Activated T-cell treated with anti-CD3 and anti-CD28 coated beads, Interleukin-2, amount 50 U/mL, for 48 hours (primary cell): ENCODE data around the gene GPR150.
A peak's percentile ranks its signal among the peaks of the same experiment; 100 is the strongest.

ENCODE experiments used
- DNase-seq, 2 experiments: peaks; one replicate each; pipeline ENCODE4 v3.0.0-alpha.2; 2020

The GPR150 gene

DNA sequence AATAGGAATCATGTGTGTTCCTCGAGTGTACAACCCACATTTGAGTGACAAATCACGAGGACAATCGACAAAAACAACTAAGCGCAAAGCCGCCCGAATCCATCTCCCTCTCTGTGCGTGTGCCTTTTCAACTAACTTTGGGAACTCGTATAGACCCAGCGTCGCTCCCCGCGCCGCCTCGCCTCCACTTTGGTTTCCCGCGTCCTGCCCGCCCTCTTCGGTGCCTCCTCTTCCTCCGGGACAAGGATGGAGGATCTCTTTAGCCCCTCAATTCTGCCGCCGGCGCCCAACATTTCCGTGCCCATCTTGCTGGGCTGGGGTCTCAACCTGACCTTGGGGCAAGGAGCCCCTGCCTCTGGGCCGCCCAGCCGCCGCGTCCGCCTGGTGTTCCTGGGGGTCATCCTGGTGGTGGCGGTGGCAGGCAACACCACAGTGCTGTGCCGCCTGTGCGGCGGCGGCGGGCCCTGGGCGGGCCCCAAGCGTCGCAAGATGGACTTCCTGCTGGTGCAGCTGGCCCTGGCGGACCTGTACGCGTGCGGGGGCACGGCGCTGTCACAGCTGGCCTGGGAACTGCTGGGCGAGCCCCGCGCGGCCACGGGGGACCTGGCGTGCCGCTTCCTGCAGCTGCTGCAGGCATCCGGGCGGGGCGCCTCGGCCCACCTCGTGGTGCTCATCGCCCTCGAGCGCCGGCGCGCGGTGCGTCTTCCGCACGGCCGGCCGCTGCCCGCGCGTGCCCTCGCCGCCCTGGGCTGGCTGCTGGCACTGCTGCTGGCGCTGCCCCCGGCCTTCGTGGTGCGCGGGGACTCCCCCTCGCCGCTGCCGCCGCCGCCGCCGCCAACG is at the start of gene GPR150:
Gene GPR150 (plus strand): TSS at position 58 of the 840 bp plus-strand sequence. CDS start 189 bp downstream, at position 247.
- DNase-seq = peak; percentile 70 to 80

DNA sequence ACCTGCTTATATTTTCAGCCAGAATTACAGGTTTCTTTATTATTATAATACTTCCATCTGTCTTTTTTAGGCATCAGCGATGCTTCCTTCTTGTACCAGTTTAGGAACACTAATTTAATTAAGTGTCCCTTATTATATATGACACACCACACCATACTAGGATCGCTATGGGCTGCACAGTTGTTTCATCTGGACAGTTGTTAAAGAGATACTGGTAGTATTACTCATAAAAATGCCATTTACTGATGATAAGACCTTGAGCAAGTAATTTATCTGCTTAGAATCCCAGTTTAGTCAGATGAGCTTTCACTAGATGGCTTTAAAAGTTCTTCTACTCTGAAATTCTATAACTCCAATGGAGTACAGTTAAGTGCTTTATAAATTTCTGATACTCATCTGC is 47.9 kb upstream of the GPR150 start:
- no peak for DNase-seq

DNA sequence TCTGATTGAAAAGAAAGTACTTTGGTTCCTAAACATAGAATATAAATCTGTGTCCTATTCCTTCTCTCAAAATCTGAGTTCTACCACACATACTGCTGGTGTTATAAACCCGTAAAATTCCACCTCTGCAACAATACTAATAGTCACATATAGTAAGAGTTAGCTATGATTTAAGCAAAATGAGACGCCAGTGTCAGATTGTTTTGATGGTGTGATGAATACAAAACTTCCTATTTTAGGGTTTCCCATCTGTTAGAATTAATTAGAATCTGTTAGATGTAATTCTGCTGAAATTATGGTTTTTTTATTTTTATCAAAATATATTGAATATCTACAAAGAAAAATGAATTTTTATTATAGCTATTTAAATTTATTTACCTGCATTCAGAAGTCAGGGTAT is 38.3 kb upstream of the GPR150 start:
- DNase-seq = no peak

DNA sequence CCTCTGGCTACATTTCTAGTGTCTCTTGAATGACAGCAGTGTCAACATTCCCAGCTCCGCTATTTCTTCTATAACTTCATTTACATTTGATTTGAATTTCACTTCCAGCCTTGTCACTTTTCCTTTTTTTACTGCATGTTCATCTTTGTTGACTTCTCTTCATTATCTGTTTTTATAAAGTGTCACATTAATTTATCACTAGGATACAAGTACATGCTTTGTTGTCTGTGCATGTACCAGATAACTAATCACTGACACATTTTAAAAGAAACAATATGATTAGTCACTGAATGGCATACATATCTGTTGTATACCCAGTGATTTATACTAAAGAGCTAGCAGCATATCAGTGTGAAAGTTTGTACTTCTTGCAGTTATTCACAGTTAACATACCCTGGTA is 35.9 kb upstream of the GPR150 start:
- DNase-seq = no peak

DNA sequence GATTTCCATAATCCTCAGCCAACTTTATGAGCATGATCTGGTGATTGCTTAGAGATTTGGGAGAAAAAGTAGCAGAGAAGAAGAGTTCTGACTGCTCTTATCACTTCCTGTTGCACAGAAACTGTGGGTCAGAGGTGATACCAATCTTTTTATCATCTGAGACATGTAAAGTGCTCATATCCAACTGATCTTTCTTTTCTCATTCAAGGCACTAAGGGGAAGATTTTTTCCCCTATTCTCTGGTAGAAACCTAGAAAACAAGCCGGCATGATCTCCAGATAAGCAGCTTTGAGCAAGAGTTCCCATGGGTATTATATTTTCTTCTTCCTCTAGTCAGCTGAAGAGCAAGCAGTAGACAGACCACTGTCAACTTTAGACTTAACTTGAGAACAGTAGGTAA is 29.0 kb upstream of the GPR150 start:
- no peak for DNase-seq

DNA sequence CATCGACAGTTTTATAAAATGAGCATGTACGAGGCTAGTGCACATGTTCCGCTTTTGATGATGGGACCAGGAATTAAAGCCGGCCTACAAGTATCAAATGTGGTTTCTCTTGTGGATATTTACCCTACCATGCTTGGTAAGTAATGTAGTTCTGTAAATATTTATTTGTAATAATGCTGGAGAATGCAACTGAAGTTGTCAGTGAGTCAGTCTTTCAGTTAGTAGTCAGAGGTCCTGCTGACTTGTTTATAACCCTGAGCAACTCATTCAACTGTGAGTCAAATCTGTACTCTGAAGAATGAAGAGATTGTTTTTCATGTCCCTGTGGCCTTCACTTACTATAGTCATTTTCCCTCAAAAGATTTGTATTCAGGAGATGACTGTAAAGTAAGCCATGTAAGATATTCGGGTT is 28.4 kb upstream of the GPR150 start:
- no peak for DNase-seq

DNA sequence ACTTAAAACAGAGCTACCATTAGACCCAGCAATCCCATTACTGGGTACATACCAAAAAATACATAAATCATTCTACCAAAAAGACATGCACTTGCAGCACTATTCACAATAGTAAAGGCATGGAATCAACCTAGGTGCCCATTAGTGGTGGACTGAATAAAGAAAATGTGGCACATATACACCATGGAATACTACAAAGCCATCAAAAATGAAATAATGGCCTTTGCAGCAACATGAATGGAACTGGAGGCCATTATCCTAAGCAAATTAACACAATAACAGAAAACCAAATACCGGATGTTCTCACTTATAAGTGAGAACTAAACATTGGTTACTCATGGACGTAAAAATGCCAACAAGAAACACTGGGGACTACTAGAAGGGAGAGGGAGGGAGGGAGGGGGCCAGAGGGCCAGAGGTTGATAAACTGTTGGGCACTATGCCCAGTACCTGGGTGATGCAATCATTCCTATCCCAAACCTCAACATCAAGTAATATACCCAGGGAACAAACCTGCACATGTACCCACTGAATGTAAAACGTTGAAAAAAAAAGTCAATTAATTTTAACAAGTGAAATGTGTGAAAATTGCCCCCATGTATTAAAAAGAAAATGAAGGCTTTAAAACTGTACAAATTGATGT is 24.5 kb upstream of the GPR150 start:
- no peak for DNase-seq

DNA sequence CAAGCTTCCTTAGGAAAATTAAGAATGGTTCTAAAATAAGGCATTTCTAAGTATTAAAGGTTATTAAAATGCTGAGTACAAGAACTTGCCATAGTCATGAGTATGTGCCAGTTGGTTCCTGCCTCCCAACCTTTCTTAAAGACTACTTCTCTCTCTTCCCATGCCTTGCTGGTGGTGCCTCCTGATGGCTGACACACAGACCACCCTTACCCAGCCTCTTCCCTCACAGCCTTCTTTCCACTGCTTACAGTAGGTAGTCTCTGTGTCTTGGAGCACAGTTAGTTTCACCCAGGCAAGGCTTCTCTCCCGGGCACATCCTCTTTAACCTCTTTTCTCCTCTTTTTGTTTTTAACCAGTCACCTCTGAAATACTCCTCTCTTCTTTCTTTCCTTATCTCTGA is 20.6 kb upstream of the GPR150 start:
- no peak for DNase-seq

DNA sequence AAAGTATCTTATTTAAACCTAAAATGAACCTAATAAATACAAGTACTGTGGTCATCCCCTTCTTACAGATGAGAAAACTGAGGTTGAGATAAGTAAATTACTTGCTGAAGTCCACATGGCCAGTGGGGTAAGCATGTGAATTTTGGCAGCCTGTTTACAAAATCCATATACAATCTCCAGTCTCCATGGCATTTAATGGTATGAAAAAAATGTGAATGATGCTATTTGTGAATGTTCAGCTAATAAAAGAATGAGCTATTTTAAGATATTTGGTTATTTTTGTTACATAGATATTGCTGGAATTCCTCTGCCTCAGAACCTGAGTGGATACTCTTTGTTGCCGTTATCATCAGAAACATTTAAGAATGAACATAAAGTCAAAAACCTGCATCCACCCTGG is 19.3 kb upstream of the GPR150 start:
- no peak for DNase-seq

DNA sequence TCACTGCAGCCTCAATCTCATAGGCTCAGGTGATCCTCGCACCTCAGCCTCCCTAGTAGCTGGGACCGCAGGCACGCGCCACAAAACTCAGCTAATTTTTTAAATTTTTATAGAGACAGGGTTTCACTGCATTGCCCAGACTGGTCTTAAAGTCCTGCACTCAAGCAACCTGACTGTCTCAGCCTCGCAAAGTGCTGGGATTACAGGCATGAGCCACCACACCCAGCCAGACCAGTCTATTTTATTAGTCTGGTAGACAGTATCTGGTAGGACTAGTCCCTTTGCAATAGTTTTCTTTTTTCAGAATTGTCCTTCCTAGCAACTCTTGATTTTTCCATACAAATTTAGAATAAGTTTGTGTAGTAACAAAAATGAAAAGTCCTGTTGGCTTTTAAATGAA is 14.1 kb upstream of the GPR150 start:
- no peak for DNase-seq

DNA sequence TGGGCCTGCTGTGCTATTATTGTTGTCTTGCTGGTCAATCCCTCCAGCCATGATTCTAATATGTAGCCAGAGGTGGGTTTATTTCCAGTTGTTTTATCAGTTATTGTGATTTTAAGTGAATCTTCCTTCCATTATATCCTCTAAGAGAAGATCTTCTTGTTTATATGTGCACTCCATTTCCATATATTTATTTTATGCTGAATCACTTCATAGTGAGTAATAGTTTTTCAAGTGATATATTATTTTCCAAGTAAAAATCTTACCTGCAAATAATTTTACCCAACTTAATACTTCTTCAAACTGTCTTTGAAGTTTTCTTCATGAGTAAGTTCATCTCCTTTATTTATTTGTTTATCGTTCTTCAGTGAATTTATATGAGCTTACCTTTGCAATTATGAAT is 13.5 kb upstream of the GPR150 start:
- DNase-seq = no peak

DNA sequence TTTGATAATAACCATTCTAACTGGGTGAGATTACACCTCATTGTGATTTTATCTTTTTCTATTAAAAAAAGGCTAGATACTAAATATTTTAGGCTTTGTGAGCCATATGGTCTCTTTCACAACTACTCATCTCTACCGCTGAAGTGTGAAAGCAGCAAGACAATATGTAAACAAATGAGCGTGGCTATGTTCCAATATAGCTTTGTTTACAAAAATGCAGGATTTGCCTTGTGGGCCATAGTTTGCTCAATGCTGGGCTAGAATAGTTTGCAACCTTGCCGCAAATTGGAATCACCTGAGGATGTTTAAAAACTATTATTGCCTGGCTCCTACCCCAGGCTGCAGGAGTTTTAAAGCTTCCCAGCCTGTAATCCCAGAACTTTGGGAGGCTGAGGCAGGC is 10.2 kb upstream of the GPR150 start:
- DNase-seq = no peak

DNA sequence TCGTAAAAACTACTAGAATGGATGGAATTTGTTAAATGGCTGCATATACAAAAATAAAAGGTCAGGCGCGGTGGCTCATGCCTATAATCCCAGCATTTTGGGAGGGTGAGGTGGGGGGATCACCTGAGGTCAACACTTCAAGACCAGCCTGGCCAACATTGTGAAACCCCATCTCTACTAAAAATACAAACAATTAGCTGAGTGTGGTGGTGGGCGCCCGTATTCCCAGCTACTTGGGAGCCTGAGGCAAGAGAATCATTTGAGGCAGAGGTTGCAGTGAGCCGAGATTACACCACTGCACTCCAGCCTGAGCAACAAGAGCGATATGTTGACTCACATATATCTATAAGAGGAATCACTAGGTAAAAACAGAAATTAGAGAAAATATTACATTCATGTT is 9.3 kb upstream of the GPR150 start:
- no peak for DNase-seq

DNA sequence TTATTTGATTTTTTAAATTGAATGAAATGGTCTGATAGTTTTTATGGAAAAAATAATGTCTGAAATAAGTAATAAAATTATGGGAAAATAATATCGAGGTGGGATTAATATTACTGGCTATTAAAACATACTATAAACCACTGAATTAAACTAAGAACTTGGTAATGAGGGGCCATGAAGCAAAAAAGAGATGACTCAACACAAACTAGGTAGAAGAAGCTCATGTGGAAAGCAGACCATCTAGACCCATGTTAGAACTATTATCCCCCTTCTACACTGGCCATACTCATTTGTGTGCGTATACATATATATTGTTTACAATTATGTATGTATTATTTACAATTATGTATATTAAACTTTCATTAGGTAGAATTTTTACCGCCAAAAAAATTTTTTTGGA is 8.5 kb upstream of the GPR150 start:
- no peak for DNase-seq

DNA sequence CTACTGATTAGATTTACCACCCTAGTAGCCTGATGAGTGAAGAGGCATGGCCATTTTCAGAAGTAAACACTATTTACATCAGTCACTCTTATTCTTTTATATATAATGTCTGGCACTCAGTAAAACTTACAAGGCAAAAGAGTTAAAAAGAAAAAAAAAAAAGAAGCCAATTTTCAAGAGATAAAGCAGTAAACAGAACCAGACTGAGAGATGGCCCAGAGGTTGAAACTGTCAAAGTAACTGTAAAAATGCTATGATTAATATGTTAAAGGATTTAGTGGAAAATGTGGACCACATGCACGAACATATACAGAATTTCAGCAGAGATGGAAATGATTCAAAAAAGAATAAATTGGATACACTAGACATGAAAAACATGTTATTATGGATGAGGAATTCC is 6.4 kb upstream of the GPR150 start:
- no peak for DNase-seq

DNA sequence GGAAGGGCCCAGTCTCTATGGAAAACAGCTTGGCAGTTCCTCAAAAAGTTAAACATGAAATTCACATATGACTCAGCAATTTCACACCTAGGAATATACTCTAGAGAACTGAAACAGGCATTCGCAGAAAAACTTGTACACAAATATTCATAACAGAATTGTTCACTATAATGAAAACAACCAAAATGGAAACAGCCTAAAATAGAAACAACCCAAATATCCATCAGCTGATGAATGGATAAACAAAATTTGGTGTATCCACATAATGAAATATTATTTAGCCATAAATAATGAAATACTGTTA is 4.8 kb upstream of the GPR150 start:
- DNase-seq = no peak

DNA sequence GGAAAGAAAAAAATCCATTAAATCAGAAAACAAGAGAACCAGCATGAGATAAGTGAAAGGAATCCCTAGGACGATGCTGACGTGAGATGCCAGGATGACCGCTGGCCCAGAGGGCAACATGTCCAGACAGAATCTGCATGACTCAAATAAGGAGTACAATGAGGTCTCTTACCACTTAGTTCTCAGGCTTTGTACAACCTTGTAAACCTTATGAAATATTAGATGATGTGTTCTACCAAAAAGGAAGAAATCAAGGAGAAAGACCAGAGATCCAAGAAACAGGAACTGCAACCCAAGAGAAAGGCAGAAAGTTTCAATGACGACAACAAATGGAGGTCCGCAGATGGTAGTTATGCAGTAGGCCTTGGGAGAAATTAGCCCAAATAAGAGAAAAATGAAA is 2.8 kb upstream of the GPR150 start:
- no peak for DNase-seq

DNA sequence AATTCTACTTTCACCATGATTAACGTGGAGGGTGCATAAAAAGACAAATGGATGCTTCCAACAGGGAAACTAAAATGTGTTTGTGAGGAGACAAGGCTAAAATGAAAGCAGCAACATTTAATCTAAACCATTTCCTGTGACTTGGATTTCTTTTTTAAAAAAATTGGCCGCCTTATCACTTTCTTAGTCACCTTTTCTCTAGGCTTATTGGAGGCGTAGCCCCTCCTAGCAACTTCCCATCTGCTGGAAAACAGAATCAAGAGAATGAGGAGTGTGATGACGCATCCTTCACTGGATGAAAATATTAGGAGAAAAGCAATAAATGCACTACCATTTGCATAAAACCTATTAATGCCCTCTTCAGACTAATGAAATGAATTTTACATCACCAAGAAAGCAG is 791 bp upstream of the GPR150 start:
- no peak for DNase-seq

DNA sequence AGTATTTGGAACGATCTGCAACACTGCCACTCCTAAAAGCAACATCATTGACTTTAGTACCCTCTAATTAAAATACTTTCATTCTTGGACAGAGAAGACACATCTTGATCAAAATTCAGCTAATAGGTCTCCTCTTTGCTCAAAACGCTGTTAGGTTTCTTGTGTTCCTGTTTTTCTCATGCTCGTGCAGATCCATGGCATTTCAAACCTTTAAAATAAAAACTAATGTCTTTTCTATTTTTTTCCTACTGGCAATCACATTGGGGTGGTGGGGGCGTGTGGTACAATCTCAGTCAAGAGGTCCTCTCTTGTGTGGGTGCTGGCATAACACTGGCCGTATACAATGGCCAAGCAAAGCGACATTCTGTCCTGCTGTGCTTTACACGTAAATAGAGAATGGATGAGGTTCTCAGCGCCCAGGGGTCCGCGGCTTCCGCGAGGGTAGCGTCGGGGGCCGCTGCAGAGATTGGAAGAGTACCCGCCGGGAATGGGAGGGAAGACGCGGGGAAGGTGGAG is 315 bp upstream of the GPR150 start:
- no peak for DNase-seq

DNA sequence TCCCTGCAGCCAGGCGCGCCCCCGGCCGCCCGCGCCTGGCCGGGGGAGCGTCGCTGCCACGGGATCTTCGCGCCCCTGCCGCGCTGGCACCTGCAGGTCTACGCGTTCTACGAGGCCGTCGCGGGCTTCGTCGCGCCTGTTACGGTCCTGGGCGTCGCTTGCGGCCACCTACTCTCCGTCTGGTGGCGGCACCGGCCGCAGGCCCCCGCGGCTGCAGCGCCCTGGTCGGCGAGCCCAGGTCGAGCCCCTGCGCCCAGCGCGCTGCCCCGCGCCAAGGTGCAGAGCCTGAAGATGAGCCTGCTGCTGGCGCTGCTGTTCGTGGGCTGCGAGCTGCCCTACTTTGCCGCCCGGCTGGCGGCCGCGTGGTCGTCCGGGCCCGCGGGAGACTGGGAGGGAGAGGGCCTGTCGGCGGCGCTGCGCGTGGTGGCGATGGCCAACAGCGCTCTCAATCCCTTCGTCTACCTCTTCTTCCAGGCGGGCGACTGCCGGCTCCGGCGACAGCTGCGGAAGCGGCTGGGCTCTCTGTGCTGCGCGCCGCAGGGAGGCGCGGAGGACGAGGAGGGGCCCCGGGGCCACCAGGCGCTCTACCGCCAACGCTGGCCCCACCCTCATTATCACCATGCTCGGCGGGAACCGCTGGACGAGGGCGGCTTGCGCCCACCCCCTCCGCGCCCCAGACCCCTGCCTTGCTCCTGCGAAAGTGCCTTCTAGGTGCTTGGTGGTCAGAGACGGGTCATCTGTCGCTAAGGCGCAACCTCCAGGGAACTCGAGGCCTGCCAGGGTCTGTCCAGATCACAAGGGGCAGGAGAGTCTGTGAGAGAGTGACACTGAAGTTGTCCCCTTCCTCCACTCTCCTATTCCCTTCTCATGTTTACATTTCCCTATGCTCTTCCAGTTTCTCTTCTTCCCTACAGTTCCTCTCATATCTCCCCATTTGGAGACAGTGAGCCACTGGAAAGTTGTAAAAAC is 1.3 kb downstream of the GPR150 start:
- DNase-seq = peak; percentile 69 to 77

DNA sequence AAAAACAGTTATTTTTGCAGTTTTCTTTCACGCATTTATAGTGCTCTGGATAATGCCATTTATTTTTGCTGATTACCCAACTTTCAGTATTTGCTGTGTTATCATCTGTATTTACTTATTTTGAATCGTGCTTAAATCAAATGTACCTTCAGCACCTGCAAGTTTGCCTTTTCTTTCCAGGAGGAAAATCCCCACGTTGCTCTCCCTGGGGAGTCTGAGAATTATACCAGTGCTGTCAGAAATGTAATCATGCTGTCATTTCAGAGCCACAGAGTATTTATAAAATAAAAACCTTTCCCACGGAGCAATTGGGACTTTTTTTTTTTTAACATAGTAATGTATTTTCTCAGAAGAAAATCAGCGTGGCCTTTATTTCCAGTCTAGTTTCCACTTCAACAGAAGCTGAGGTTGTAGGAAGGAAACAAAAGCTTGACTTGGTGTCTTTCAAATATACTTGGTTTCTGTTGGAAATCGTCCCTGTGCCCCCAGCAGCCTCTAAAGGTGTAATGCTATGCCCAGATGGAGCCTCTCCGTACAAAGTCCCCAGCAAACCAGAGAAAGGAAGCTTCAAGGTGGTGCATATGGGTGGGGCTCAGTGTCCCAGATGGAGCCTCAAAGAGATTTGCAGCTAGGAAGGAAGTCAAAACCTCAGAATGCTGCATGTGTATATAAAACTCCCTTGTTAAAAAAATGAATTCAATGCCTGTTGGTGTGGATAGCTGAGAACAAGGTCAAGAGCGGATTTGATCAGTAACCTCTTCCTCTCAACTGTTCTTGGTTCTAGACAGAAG is 2.1 kb downstream of the GPR150 start:
- no peak for DNase-seq

DNA sequence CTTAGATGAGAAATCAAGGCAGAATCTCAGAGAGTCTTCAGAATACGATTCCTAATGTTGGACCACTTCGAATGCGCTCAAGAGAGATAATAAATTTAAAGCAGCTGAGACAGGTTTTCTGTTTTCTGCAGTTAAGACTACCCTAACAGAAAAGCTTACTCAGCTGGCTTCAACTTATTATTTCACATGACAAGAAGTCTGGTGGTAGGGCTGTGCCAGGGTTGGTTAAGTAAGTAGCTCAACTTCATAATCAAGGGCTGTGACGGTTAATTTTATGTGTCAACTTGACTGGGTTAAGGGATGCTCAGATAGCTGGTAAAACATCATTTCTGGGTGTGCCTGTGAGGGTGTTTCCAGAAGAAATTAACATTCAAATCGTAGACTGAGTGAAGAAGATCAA is 3.8 kb downstream of the GPR150 start:
- no peak for DNase-seq

DNA sequence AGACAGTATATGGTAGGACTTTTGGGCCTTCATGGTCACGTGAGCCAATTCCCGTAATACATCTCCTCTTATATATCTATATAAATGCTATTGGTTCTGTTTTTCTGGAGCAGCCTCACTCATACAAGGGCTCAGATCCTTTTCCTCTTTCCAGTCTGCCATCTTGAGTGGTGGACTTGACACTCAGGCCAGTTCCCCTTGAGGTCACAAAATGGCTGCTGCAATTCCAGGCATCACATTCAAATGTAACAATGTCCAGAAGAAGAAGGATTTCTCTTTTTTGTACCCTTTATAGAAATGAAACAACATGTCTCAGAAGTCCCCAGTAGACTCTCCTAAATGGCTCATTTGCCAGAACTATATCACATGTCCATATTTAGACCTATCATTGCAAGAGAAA is 4.5 kb downstream of the GPR150 start:
- DNase-seq = no peak
